Activated naive CD8-positive, alpha-beta T cell treated with anti-CD3 and anti-CD28 coated beads, Interleukin-2, amount 50 U/mL, for 16 hours (primary cell): ENCODE data around the gene PTPRN2.

ENCODE experiments used
- DNase-seq: peaks from one replicate; pipeline ENCODE4 v3.0.0-alpha.2; 2020; ENCODE audit warnings: low read depth, low spot score

PTPRN2 gene

DNA sequence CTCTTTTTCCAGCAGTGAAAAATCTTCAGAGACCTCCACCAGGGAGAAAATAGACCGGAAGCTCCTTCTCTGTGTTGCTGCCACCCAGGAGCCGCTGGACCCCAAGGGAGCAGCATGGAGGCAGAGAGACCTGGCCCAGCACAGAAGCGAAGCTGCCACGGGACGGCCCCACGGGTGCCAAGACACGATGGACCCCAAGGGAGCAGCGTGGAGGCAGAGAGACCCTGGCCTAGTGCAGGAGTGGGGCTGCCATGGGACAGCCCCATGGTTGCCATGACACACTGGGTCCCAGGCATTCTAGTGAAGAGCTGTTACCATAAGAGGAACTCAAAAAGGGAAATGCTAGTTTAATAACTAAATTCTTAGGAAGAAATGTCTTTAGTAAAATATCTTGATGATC, 186.3 kb downstream of the PTPRN2 start:
- DNase-seq: no peak

DNA sequence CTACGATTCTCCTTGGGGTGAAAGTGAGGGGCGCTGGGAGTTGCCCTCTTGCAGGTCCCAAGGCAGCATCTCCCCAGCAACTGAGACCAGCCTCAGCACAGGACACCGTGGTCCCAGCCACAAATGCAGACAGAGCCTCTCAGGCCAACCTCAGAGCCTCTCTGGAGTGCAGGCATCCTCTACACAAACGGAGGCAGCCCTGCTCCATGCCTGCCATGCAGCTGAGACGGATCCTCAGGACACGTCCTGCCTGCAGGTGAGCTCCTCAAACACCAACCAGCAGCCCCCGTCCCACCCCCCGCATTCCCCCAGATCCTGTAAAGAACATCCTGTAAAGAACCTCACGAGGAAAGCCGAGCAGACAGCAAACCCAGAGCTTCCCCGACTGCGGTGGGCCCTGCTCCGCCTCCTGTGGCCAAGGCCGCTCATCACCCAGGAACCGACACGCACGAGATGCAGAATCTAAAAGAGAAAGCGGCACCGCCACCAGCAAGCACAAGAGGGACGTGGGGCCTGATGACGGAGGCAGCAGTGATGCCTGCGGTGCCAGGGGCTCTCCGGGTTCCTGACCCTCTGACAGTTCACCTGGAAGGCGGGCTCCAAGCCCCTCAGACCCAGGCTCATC, 186.9 kb downstream of the PTPRN2 start:
- DNase-seq: no peak

GRCh38 chr7:158399762-158400161, 187.9 kb downstream of the PTPRN2 start:
- DNase-seq: no peak

DNA sequence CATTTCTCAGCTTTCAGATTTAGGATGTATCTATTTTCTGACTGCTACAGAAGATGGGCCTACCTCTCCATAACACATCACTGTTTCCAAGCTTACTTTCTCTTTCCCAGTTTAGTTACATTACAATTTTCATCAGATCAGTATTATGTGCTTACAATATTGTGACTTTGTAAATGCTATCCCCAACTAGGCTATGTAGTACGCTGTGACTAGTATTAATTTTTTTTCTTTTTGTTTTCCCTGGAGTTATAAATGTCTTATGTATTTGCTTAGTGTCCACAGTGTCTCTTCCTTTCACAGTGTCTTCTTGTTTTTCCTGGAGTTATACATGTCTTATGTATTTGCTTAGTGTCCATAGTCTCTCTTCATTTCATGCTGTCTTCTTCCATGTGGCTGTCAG, 188.9 kb downstream of the PTPRN2 start:
- DNase-seq: no peak

GRCh38 chr7:158397885-158398284, 189.7 kb downstream of the PTPRN2 start:
- no peak for DNase-seq

DNA sequence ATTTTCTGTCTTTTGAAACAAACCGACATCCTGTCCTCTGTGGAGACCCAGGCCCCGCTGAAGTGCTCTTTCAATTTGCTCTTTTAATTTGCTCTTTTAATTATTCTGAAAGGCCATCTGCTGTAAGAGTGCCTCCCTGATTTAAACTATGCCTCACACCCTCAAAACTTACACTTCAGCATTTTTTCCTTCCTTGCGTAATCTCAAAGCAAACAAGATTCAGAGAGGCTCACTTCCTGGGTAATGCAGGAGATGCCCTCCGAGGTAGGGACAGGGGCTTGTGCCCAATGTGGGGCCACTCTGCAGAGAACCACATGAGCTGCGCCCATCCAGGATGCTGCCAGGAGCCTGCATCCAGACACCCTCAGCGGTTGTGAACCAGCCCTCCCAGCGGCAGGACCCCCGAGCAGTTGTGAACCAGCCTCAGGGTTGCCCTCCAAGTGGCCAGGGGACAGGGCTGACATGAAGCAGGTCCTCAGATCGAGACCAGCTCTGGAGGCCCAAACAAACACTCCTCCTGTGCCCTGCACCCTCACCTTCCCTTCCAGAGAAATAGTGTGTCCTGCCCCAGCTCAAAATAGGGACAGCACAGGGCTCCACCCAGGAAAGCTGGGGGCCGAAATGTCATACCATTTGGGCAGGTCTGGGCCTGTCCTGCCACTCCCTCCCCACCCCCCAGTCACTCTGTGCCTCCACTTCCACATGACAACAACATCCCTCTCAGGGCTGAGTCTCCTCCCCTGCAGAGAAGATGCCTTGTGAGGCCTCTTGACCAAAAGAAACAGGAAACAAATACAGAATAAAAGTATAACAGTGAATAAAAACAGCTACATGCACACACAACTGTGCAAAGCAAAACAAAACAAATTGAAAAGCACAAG, 190.4 kb downstream of the PTPRN2 start:
- no peak for DNase-seq

GRCh38 chr7:158396301-158396905, 191.2 kb downstream of the PTPRN2 start:
- no peak for DNase-seq

GRCh38 chr7:158395780-158396278, 191.8 kb downstream of the PTPRN2 start:
- DNase-seq: no peak

DNA sequence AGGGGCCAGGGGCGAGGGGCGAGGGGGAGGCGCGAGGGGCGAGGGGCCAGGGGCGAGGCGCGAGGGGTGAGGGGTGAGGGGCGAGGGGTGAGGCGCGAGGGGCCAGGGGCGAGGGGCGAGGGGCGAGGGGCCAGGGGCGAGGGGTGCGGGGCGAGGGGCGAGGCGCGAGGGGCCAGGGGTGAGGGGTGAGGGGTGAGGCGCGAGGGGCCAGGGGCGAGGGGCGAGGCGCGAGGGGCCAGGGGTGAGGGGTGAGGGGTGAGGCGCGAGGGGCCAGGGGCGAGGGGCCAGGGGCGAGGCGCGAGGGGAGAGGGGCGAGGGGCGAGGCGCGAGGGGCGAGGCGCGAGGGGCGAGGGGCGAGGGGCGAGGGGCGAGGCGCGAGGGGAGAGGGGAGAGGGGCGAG, 192.3 kb downstream of the PTPRN2 start:
- no peak for DNase-seq

DNA sequence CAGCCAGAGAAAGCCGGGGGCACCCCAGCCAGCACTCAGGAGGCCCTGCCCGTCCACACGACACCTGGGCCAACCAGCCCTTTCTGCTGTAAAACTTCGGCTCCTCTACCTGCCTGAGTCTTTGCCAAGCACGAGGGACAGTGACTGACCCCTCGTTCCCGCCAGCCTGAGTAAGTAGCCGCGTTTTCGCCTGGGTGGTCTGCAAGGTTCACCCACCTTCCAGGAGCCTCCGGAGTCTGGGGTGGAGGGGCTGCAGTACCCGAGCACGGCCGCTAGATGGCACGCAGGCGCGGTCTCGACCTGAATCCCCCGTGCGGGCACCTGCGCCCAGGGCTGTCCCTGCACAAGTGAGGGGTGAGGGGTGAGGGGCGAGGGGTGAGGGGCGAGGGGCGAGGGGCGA, 192.7 kb downstream of the PTPRN2 start:
- DNase-seq: no peak

GRCh38 chr7:158393926-158394625, 193.5 kb downstream of the PTPRN2 start:
- DNase-seq: no peak

GRCh38 chr7:158392251-158392650, 195.4 kb downstream of the PTPRN2 start:
- DNase-seq: no peak

- DNase-seq: no peak
Observed at GRCh38 chr7:158391541-158391940, 196.1 kb downstream of the PTPRN2 start.

DNA sequence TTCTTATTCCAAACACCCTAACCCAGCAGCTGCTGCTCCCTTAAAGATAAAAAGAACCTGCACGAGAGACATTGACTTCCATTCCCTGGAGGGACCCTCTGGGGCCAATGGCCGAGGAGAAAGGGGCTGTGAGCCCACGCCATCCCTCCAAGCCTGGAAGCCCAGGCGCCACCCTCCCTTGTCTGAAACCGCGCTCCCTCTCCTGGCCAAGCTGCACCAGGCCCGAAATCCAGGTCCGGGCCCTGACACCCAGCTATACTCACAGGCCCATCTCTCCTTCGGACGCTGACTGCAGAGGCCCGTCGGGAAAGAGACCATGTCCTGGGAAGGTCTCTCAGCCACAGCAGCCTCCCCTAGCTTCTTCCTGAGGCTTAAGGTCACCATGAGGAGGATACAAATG, 196.5 kb downstream of the PTPRN2 start:
- DNase-seq: no peak

DNA sequence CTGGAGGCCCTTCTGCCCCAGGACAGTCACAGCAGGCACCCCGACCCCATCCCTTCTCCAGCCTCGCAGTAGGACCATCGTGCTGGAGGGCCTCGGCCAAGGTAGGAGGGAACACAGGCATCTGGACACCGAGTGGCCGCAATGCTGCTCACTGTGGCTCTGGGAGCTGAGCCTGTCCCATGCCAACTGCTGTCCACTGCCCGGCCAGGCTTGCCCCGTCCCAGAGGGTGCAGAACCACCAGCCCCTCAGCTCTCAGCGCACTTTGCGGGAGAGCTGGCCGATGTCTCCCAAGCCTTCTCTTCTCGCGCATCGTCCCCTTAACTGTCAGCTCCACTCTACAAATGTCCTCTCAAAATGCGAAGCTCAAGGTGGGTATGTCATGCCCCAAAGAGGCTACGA, 197.2 kb downstream of the PTPRN2 start:
- no peak for DNase-seq

DNA sequence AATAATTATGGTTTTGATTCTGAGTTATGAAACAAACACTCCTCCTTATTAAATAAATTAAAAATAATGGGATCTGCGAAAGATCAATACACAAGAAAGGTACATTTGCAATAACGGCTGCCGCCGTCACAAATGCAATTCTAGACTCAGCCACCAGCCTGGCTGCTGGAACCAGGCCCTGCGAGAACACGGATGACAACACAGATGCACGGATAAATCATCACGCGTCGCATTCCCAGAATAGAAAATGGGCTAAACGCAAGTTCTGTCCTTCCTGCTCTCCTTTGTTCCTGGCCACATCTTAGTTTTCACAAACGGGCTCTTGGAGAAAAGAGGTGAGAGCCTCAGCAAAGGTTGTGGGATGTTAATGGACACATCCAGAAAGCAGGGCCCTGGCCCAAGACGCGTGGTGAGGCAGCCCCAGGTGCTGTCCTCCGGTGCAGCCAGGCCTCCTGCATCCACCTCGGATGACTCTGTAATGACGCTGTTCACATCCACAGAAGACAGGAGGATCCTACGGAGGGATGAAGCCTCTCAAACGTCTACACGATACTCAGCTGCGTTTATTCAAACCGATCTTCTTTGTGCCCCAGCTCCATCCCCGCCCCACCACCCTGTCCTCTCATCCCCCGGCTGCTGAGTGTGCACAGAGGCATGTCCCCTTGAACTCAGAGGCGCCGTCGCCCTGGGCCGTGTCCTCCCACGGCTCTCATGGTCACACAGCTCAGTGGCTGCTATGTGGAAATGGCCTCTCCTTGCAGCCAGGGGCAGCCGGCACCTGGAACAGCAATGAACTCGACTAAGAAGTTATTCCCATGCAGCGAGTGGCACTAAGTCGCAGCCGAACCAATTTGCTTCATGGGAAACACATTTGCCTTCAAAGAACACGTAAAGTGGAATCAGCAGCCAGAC, 197.9 kb downstream of the PTPRN2 start:
- DNase-seq: no peak

GRCh38 chr7:158388928-158389327, 198.7 kb downstream of the PTPRN2 start:
- no peak for DNase-seq

- DNase-seq: no peak
Observed at GRCh38 chr7:158388072-158388471, 199.6 kb downstream of the PTPRN2 start.

- DNase-seq: no peak
Observed at GRCh38 chr7:158387546-158387891, 200.1 kb downstream of the PTPRN2 start.

- DNase-seq: no peak
Observed at GRCh38 chr7:158386866-158387545, 200.6 kb downstream of the PTPRN2 start.

- no peak for DNase-seq
Observed at GRCh38 chr7:158386355-158386618, 201.3 kb downstream of the PTPRN2 start.
